ENCODE data around the gene GLRX5.

The GLRX5 gene

DNA sequence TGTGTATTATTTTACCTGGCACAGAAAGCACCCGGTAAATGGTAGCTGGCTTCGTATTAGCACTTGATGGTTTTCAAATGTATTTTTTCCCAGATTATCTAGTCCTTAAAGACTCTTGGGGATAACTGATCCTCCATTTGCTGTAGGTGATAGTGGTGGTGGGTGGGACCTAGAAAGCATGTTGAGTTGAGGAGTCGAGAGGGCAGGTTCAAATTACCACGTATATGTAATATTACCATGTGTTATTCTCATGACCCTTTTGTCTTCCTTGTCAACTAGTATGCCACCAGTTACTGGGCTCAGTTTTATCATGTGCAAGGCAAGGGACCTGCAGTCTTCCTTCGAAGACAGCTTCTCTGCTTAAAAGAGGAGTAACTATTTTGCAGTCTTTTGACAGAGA lies 1.8 kb downstream of the GLRX5 start:
- no peak for DNase-seq

DNA sequence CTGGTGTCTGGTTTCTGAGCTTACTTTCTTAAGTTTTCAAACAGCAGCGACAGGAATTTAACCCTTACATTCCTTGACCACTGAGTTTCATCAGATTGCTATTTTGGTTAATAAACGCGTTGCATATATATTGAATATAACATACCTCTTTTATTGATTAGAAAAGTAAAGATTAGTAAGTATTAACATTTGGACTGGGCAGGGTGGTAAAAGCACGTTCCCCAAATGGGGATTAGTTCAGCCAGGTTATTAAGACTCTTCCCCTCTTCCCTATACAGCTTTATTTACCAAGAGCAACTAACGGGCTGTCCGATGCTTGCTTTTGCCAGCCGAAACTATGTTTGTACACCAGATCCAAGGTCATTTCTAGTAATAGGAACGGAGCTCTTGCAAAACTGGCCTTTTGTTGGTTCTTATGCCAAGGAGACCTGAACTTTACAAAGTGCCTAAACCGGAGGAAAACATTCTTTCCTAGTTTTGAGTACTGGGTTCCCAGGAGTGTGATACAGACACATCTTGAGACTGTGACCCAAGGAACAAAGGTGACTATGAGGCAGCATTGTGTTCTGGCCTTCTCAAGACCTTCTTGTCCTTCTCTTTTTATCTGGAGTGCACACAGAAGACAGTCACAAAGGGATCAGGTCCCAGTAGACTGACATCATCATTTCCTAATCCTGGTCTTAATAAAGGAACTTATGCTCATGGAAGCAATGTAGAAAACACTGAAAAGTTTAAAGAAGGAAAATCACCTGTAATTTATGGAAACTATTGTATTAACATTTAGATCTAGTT lies 2.6 kb downstream of the GLRX5 start:
- DNase-seq, result no peak

DNA sequence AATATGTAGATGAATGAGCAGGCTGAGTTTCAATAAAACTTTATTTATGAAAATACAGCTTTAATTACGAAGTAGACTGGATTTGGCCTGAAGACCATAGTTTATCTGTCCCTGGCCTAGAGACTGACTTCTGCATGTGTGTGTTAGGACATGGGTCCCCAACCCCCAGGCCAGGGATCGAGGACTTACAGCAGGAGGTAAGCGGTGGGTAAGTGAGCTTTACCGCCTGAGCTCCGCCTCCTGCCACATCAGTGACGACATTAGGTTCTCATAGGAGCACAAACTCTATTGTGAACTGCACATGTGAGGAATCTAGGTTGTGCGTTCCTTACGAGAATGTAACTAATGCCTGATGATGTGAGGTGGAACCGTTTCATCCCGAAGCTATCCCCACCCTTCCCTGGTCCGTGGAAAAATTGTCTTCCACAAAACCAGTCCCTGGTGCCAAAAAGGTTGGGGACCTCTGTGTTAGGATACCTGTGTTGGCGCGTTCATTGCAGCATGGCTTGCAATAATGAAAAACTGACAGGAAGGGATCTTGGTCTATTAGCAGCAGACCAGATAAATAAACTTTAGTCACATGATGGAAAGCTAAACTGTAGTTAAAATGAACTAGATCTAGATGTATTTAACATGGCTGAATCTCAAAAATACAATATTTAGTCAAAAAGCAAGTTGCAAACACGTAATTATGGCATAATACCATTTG lies 4.1 kb downstream of the GLRX5 start:
- DNase-seq, result no peak

DNA sequence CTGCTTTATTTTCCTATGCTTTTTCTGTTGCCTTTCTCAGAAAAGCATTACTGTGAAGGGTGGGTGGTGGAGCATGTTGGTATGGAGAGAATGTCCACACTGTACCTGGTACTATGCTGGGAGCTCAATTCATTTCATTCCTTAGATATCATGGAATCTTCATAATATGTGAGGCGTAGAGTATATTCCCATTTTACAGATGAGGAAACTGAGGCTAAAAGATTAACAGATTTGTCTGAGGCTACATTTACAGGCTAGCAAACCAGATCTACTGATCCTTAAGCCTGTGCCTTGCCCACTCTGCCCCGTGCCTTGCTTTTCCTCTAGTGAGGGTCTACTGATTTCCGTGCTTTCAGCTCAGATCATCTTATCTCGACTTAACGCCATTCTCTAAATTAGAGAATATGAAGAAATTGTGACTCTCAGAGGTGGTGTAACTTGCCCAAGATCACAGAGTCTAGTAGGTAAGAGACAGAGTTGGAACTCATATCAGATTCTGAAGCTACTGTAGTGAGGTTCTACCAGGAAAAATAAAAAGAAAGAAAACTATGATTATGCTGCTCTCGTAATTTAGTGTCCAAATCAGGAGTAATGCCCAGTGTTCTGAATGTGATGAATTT lies 5.5 kb downstream of the GLRX5 start:
- DNase-seq, result no peak

DNA sequence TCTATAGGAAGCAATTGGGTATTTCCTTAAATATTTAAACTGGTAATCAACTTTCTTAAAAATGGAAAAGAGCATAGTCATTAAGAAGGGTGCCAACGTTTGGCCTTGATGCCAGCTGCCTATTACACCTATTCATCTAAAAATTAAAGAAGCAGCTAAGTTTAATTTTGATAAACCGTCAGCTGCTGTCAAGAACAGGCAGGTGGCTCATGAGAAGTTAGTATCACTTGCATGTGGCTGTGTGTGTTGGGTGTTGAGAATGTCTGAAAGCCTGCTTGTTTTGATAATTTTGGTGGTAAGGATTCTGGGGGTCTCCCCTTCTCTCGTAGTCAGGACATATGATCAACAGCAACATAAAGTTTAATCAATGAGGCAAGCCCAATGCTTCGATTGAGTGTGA lies 6.5 kb downstream of the GLRX5 start:
- no peak for DNase-seq

DNA sequence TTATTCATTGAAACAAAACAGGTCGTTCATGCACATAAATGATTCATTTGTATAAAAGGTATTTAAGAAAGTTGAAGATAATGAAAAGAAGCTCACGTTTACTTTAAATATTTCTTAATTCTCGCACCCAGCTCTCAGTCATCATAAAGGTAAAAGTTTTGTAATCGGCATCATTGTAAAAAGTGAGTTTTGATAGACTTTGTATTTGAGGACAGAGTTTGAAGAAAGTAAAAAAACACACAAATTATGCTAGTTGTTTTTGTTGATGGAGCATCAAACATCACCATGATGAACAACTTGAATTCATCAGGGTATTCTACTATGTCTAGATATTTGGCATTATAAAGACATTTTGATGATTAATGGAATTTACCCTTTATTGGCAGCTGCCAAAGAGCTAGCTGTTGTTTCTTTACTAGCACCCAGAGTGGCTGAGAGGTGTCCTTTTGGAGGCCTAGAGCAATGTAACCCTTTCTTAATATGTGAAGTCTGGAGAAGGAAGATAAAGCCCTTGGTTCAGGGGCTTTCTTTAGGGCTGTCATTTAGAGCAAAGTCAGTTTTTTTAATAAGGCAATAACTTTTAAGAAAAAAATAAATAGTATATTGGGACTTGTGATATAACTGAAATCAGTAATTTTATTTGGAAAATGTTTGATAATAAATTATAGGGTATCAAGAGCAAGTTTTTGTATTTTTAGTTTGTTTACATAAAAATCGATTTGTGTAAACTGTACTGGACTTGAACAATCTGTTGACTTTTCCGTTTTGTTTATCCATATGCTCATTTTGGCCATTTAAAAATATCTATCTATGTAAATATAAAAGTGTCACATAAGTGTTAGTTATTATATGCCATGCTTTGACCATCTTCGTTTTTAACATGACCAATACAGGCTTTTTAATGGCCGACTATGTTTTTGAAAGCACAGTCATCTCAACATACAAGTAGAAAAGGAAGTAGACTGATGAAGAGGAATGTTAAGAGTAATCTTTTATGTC lies 7.4 kb downstream of the GLRX5 start:
- no peak for DNase-seq

DNA sequence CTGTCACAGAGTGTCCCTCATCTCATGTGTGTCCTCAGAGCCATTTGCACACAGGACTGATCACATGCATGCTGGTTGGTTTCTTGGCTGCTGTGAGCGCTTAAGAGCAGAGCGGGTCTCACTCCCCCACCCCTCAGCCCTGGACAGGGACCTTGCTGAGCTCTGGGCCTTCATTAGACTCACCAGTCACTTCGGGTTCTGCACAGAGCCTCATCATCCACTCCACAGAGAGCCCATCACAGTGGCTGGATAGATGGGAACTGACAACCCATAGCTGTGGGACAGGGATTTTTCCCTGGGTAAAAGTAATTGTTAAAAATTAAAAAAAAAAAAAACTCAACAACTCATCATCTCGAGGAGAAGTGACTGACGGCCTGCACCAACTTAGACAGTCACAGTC lies 8.2 kb downstream of the GLRX5 start:
- DNase-seq, result no peak

DNA sequence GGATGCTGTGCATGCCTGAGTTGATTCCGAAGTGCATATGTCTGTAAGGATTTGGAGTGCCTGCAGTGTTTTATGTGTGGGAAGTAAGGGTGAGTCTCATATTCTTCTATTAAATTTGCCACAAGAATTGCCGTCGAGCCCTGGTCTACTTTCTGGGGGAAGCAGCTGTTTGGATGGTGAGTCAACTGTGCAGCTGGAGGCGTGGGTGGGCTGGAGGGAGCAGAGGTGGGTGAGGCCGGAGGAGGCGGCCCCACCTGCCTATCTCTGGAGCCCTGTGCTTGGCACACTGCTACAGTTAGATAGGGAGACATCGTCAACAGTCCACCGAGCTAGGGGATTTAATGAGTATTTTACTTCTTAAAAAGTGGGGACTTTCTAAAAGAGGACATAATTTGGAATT lies 9.7 kb downstream of the GLRX5 start:
- DNase-seq, result no peak

DNA sequence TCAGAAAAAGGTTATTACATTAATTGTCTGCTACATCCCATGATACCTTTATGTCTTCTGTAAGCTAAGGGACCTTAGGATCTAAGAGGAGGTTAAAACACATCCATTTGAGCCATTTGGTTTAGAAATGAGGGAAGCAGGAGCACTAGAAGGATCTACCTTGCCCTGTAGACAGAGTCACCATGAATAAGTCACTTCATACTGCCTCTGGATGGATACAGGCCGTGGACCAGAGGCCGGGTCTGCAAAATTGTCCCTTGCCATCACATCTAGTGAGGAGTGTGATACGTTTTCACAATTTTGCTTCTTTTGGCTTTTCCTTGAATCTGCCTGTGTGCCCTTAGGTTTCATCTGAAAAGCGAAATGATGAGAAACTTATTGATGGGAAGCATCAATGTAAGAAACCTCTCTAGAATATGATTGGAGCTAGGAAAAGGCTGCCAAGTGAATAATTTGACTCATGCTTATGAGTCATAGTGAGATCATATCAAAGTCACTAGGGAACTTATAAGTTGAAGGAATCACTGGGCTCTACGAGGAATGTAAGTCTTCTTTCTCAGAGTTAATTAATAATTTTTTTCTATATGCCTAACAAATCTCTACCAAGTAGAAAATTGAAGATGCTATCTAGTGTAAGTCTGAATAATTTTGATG lies 10.8 kb downstream of the GLRX5 start:
- no peak for DNase-seq

DNA sequence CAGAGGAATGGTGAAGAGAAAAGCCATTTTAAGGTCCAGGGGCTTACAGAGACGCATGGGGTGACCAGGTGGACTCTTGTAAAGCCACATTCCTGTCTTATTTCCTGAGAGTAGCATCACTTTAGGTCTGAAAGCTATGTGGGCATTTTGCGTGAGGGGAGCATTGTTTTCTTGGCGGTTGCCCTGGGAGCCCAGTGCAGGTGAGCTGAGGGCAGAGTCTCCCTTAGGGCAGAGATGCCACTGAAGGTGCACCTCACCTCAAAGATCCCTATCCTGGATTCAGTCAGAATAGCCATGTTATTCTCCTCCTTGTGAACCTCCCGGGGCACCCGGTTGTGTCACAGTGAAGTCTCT lies 12.4 kb downstream of the GLRX5 start:
- no peak for DNase-seq

DNA sequence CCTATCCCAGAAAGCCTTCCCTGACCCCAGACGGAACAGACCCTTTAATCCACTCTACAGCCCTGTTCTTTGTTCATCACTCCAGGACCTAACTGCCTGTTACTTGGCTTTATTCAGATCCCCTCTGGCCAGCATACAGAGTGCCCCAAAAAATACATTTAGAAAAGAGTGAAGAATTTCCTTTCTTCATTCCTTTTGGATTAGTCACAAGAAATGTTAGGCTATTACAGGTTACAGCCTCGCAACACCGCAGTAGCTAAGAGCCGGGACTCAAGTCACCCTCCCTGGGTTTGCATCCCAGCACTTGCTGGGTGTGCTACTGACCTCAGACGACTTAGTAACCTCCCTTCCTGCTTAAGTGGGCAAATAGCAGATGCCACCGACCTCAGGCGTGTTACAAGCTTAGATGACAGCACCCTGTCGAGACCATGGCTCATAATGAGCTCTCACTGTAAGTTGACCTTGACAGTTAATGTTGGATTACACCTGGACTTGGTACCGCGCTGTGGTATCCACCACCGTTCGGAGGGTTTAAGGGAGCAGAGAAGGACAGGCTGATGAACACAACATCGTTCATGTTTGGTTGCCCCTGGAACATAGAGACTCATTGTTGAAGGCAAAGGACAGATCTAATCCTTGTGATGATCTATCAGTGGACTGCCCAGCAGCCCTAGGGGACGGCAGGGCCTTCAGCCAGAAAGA lies 12.9 kb downstream of the GLRX5 start:
- DNase-seq, result no peak

DNA sequence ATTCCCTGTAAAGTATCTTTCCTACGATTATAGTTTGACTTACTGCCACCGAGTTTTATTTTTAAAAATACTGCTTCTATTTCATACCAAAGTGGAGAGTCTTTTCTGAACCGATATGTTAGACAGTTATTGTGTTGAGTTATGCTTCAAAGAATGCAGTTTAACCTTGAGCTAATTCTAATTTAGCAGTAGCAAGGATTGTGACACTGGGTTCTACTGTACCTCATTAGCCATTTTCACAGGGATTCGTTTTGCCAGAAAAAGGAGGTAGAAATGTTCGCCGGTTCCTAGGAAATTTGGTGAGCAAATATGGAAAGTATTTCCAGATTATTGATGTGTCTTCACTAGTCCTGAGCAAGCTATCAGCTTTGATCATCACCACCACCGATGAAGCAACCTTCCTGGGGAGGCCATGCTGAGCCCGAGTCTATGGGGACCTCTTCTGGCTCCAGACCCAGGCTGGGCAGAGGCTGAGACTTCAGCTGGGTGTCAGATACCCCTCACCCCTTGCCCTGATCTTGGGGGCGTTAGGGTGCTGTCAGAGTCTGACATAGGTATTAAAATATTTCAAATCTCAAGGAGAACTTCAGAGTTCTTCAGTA lies 13.6 kb downstream of the GLRX5 start:
- DNase-seq, result no peak

DNA sequence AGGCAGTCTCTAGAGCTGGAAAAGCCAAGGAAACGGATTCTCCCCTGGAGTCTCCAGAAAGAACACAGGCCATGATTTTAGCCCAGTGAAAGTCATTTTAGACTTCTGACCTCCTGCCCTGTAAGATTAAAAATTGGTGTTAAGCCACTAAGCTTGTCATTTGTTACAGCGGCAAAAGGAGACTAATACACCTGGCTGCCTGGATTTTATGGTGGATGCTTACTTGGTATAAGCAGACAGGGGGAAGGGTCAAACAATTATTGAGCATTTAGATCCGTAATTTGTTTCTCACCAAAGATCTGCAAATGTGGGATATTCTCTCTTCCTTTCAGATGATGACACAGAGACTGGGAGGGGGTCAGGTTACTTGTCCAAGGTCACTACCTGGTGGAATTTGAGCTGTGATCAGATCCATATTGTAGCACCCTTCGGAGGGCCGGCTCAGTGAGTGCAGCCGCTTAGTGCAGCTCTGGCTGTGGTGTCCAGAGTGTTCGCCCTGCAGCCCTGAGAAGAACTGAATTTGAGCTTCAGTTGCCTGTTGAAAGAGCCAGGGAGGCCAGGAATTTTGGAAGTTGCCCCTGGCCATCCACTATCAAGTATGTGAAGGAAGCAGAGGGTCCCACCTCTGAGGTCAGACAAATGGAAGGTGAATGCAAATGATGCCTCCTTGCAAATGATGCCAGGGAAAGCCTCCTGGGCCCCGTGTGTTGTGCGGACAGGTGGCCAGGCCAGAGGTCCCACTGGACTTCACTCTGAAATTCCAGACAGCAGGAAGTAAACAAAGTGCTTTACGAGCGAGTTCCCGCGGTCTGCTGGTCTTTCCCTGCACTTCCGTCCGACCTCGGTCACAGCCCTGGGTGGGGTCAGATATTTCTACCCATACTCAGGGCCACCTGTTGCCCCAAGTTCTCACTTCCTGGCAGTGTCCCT lies 15.1 kb downstream of the GLRX5 start:
- no peak for DNase-seq

DNA sequence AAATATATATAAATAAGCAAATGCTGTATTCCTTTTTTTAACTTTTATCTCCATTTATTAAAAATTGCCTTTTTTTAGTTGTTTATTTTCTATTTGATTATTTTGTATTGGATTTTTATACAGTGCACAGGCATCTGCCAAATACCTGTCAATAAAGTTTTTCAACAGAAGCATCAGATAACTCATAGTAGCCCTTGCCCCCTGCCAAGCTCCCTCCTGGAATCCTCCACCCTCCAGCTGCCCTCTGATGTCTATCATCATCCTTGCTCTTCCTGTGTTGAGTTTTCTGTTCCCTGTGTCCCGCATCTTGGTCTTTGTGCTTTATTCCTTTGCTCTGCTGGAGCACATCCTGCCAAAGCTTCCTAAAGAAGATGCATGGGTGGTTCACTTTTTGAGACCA lies 16.6 kb downstream of the GLRX5 start:
- DNase-seq, result no peak

DNA sequence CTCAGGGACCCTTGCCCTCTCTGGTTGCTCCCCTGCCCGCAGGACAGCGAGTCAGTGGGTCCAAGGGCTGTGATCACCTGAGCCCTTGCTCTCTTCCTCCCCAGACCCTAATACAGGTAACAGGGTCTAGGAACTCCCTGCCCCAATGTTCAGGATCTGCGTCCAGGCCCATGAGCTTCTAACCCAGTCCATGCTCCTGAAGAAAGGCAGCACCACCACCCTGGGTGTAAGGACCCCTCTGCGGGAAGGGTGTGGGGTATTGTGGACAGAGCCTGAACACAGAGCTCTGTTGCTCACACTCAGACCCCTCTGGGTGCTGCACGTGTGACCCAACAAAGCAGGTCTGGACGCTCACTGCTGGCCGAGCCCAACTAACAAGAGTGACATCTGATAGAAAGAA lies 18.3 kb downstream of the GLRX5 start:
- no peak for DNase-seq

DNA sequence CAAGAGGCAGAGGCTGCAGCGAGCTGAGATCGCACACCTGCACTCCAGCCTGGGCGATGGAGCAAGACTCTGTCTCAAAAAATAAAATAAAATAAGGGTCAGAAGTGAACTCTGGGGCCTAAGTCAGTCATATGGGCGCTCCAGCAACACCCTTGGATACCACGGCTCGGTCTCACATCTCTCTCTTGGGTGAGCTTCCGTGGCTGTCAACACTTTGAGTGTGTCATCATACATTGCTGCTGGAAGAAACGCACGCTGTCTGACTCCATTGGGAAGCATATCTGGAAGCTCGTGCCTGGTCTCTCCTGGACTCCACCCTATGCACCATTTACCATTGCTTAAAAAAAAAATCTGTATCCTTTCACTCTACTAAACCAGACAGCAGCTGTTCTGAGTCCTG lies 20.2 kb downstream of the GLRX5 start:
- DNase-seq, result no peak

DNA sequence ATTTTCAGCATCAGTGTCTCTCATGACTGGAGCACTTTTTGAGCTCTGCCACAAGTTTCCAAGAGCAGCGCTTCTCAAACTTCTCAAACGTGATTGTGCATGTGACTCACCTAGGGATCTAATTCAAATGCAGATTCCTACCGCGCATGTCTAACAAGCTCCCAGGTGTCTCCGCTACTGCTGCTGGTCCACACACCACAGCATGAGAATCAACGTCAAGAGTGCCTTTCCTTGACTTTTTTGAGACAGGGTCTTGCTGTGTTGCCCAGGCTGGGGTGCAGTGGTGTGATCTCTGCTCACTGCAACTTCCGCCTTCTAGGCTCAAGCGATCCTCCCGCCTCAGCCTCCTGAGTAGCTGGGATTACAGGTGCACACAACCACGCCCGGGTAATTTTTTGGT lies 22.4 kb downstream of the GLRX5 start:
- no peak for DNase-seq

DNA sequence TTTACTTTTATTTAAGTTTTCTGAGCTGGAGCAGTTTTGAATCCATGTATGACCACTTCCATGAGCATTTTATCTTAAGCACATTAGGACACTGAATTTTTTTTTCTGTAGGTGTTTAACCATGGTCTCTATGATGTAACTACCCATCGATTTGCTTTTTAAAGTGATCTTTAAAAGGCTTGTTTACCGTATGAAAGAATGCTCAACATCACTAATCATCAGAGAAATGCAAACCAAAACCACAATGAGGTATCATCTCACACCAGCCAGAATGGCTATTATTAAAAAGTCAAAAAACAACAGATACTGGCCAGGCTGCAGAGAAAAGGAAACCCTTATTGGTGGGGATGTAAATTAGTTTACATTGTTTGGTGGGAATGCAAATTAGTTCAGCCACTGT lies 23.0 kb downstream of the GLRX5 start:
- no peak for DNase-seq

DNA sequence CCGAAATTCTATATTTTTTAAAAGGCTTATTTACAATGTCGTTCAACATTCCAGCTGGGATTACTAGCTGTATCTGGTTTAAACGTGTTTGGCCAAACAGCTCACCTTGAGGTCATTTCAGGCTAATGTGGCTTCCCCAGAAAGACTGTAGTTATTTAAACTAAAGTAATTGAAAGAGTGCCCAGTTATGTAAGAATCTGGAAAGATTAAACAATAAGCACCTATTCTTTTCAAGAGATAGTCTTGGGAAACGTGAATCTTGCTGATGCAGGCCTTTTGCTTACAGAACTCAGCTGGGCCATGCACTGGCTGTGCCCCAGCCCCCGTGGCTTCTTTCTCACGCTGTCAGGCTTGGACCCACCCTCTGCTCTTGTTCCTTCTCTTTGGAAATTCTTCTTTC lies 24.4 kb downstream of the GLRX5 start:
- no peak for DNase-seq

DNA sequence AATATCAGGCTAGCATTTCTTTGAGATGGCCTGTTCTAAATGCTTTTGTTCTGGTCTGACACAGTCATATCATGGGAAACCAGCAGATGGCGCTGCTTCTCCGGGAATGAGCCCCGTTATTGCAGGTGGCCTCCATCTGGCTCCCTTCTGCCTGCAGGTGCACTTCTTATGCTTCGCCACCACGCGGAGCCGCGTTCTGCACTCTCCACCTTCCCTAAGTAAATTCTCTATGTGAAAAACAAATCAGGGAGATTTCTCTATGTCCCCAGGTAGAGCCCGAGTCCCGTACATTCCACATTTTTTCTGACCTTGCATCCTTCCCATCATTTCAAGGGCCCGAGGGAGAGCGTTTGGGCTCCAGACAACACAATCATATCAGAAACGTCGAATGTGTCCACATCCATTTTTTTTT lies 26.2 kb downstream of the GLRX5 start:
- DNase-seq, result peak; percentile 84

Data from OCI-M1 (cell line).